Mononuclear cell (primary cell): ENCODE measurements around the gene ITGA11. TPM values are rescaled to one million over a fixed set of nuclear protein-coding genes. Genes with fewer than 3 reads are reported as not detected.

Experiments
- H3K27me3 ChIP-seq: 2 replicates; pipeline ENCODE4 v1.6.0; 2011; ENCODE audit warnings: low read length, control low read depth; ENCODE audit not compliant: insufficient read depth
- H3K4me1 ChIP-seq: 2 replicates; pipeline ENCODE4 v1.5.1; 2011; ENCODE audit warnings: mild to moderate bottlenecking, low read length, control low read depth; ENCODE audit not compliant: insufficient read depth
- H3K4me3 ChIP-seq: 2 replicates; pipeline ENCODE4 v1.5.1; 2011; ENCODE audit warnings: mild to moderate bottlenecking, low read length, moderate library complexity
- H3K9me3 ChIP-seq: 2 replicates; pipeline ENCODE4 v1.5.1; 2011; ENCODE audit warnings: low read depth, mild to moderate bottlenecking, control low read depth, low read length
- total RNA-seq: library from RNA; depleted of rRNA; stranded (reverse); fragments of >200 nt; gene quantifications from one replicate; pipeline ENCODE4 v1.2.3, GENCODE V29; 2012

ITGA11 gene
- total RNA-seq, 1 donor: under 0.01 TPM

GRCh38 chr15:68268405-68268804 lies 163.6 kb downstream of the ITGA11 start:
- H3K4me3 ChIP-seq: no peak overlapping the region
- H3K27me3 ChIP-seq: peaks cover 28% of the 10 kb centered on the region
- no peaks in the 10 kb centered on the region for H3K9me3 ChIP-seq

DNA sequence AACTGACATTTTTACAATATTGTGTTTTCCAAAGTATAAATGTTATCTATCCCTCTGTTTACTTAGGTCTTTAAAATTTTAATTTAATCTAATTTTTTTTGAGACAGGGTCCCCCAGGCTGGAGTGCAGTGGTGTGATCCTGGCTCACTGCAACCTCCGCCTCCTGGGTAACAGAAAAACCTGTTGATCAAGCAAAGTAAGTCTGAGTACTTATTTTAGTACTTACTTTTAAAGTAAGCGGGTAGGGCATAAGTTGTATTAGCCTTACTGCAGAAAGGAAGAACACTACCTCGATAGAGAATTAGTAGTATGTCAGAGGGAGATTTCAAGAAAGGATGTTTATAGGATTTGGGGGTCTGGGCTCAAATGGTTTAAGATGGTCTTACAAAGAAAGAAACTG lies 166.3 kb downstream of the ITGA11 start:
- no peak overlapping the region for H3K4me3 ChIP-seq
- H3K27me3 ChIP-seq: peaks cover 33% of the 10 kb centered on the region
- H3K9me3 ChIP-seq: no peaks in the 10 kb centered on the region
- no peaks in the 10 kb centered on the region for H3K4me1 ChIP-seq

More at GRCh38 chr15:68268405-68268804, 163.6 kb downstream of the ITGA11 start:
- no peaks in the 10 kb centered on the region for H3K4me1 ChIP-seq

DNA sequence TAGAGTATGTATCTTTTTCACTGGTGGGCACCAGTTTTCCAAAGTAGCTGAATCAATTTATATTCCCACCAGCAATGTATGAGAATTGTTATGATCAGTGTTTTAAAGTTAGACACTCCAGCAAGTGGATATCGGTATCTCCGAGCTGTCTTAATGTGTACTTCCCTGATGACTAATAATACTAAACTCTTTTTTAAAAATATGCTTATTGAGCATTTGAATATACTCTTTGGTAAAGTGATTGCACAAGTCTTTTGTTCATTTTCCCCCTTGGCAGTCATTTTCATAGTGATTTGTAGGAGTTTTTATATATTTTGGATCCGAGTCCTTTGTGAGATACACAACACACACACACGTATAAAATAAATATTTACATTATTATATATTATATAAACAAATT lies 166.9 kb downstream of the ITGA11 start:
- Histone ChIP-seq H3K4me3 (no peak overlapping the region), H3K4me1 (no peaks in the 10 kb centered on the region), H3K27me3 (peaks cover 33% of the 10 kb centered on the region), H3K9me3 (no peaks in the 10 kb centered on the region)

DNA sequence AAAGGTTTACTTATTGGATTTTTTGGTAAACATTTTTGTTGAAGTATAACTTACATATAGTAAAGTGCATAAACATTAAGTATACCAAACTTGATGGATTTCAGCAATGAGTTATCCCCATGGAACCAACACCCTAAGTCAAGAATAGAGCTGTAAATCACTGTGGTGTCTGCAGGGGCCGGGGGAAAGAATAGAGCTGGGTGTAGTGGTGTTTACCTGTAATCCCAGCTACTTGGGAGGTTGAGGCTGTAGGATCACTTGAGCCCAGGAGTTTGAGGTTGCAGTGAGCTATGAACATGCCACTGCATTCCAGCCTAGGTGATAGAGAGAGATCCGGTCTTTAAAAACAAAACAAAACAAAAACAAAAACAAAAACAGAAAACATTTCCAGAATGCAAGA lies 167.7 kb downstream of the ITGA11 start:
- H3K4me1 ChIP-seq: no peaks in the 10 kb centered on the region
- no peak overlapping the region for H3K4me3 ChIP-seq
- peaks cover 33% of the 10 kb centered on the region for H3K27me3 ChIP-seq
- no peaks in the 10 kb centered on the region for H3K9me3 ChIP-seq

- Histone ChIP-seq H3K9me3 (no peaks in the 10 kb centered on the region), H3K4me1 (peaks cover 3% of the 10 kb centered on the region), H3K4me3 (no peak overlapping the region), H3K27me3 (peaks cover 33% of the 10 kb centered on the region)
These were observed 169.2 kb downstream of the ITGA11 start for GRCh38 chr15:68262514-68263356.

DNA sequence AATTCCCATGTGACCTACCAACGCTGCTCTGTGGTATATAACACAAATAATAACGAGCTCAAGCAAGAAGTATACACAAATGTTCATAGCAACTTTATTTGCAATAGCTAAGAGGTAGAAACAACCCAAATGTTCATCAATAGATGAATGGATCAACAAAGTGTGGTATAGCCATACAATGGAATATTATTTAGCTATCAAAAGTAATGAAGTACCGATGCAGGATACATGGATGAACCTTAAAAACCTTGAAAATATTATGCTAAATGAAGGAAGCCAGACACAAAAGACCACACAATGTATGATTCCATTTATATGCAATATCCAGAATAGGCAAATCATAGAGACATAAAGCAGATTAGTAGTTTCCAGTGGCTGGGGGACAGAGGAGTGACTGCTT lies 170.0 kb downstream of the ITGA11 start:
- peaks cover 28% of the 10 kb centered on the region for H3K27me3 ChIP-seq
- H3K4me1 ChIP-seq: peaks cover 9% of the 10 kb centered on the region
- H3K9me3 ChIP-seq: no peaks in the 10 kb centered on the region
- no peak overlapping the region for H3K4me3 ChIP-seq

GRCh38 chr15:68261241-68261640 lies 170.7 kb downstream of the ITGA11 start:
- Histone ChIP-seq H3K9me3 (no peaks in the 10 kb centered on the region), H3K27me3 (peaks cover 23% of the 10 kb centered on the region), H3K4me1 (peaks cover 16% of the 10 kb centered on the region), H3K4me3 (no peak overlapping the region)

DNA sequence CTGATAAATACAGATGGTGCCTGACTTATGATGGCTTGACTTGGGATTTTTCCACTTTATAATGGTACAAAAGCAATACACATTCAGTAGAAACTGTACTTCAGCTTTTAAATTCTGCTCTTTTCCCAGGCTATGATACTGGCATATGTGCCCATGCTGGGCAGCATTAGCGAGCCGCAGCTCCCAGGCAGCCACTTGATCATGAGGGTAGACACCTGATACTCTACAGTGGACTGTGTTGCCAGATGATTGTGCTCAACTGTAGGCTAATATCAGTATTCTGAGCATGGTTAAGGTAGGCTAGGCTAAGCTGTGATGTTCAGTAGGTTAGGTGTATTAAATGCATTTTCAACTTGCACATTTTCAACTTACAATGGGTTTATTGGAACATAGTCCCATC lies 172.1 kb downstream of the ITGA11 start:
- no peaks in the 10 kb centered on the region for H3K9me3 ChIP-seq
- peaks cover 18% of the 10 kb centered on the region for H3K27me3 ChIP-seq
- peaks cover 17% of the 10 kb centered on the region for H3K4me1 ChIP-seq
- no peak overlapping the region for H3K4me3 ChIP-seq

DNA sequence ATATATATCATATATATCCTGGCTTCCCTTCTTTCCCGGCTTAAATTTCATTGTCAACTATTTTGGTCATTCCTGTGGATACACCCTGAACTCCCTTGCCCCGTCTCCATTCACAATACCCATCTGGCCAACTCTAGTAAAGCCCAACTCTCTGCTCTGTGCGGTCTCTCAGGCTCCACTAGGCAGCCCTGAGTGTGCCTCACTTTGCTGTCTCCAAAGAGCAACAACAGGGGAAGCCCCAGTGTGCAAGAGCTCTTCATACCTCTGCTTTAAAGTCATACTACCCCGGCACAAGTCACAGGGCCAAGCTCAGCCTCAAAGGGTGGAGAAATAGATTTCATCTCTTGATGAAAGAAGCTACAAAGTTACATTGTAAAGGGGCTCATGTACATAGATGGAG lies 173.3 kb downstream of the ITGA11 start:
- peaks cover 17% of the 10 kb centered on the region for H3K4me1 ChIP-seq
- no peak overlapping the region for H3K4me3 ChIP-seq
- H3K9me3 ChIP-seq: no peaks in the 10 kb centered on the region
- H3K27me3 ChIP-seq: peaks cover 6% of the 10 kb centered on the region

DNA sequence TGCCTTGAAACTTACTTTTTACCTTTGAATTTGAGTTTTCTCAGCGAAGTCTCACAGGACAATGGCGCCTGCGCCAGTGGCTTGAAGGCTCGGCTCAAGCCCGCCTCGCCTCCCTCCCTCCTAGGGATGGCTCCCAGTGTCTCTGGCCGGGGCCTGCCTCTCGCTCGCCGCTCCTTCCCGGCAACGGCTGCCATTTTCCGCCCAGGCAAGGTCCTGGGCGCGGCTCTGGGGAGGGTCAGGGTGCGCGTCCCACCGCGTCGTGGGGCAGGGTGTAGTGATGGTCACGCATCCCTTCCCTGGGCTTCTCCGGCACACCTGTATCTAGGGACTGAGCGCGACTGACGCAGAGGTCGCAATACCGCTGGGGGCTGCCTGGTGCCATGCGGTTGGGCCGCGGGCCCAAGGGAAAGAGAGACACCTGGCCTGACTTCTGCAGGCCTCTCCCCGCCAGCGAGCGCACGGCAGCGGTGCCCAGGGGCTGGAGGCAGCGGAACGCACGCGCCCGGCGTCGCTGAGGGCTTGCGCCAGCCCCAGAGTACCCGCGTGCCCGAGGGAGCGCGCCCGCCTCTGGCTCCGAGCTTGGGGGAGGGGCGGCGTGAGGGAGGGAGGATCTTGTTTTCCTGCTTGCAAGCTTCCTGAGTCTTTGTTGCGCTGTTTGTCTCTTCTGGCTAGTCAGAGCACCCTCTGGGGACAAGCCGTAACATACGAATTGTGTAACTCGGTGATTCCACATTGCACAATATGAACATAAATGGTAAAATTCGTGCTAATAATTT lies 175.1 kb downstream of the ITGA11 start:
- Histone ChIP-seq H3K4me3 (peak overlapping the region; percentile 51), H3K9me3 (no peaks in the 10 kb centered on the region), H3K4me1 (peaks cover 17% of the 10 kb centered on the region), H3K27me3 (no peaks in the 10 kb centered on the region)

GRCh38 chr15:68252925-68253534 lies 178.9 kb downstream of the ITGA11 start:
- H3K27me3 ChIP-seq: no peaks in the 10 kb centered on the region

DNA sequence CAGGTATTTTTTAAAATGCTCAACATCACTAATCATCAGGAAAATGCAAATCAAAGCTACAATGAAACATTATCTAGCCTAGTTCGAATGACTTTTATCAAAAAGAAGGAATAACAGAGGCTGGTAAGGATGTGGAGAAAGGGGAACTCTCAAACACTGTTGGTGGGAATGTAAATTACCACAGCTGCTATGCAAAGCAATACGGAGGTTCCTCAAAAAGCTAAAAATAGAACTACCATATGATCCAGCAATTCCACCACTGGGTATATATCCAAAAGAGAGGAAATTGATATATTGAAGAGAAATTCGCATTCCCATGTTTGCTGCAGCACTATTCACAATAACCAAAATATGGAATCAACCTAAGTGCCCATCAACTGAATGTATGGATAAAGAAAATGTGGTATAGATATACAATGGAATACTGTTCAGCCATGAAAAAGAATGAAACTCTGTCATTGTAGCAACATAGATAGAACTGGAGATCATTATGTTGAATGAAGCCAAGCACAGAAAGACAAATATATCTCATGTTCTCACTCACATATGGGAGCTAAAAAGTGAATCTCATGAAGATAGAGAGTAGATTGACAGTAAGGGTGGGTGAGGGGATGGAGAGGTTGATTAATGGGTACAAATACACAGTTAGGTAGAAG lies 182.8 kb downstream of the ITGA11 start:
- Histone ChIP-seq H3K4me3 (no peak overlapping the region), H3K9me3 (no peaks in the 10 kb centered on the region), H3K27me3 (no peaks in the 10 kb centered on the region)

More at GRCh38 chr15:68252925-68253534, 178.9 kb downstream of the ITGA11 start:
- H3K9me3 ChIP-seq: no peaks in the 10 kb centered on the region
- no peak overlapping the region for H3K4me3 ChIP-seq
- H3K4me1 ChIP-seq: peaks cover 30% of the 10 kb centered on the region

More for the DNA sequence above, 182.8 kb downstream of the ITGA11 start:
- H3K4me1 ChIP-seq: peaks cover 15% of the 10 kb centered on the region
